Measurements from ENCODE around the gene PDGFRA. TPM values are rescaled to one million over a fixed set of nuclear protein-coding genes. Genes with fewer than 3 reads are reported as not detected.
"Not testable (repeated sequence)": the region's sequence is repeated elsewhere in the genome, so short reads cannot be mapped to it uniquely, and the experiment has no call there.

PDGFRA gene
- total RNA-seq, 2 donors from 2014 or later = 25.3 to 42.8 TPM

DNA sequence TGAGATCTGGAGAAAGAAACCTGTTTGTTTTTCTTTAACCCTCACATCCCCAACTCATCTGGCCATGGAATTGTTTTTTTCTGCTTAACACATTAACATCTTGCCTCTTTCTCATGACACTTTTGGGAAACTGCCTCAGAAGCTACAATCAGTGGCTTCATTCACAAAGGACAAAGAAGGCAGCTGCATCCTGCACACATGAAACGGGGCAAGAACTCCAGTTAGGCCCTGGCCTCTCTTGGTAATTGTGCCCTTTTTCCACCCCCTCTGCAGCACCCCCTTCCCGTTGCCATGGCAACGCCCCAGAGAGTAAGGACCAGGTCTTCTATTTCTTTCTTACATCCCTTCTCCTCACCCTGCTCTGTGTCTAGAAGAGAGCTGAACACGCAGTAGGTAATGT lies 103.4 kb downstream of the PDGFRA start:
- H3K9me3 ChIP-seq = no peaks in the 10 kb centered on the region
- H3K27me3 ChIP-seq = no peaks in the 10 kb centered on the region
- H3K4me1 ChIP-seq = no peaks in the 10 kb centered on the region
- DNase-seq (ENCODE audit: low spot score) = no peak
- H3K27ac ChIP-seq = no peak overlapping the region
- no peaks in the 10 kb centered on the region for H3K36me3 ChIP-seq
- H3K4me3 ChIP-seq = no peak overlapping the region
- TF ChIP-seq, protein P1, sequence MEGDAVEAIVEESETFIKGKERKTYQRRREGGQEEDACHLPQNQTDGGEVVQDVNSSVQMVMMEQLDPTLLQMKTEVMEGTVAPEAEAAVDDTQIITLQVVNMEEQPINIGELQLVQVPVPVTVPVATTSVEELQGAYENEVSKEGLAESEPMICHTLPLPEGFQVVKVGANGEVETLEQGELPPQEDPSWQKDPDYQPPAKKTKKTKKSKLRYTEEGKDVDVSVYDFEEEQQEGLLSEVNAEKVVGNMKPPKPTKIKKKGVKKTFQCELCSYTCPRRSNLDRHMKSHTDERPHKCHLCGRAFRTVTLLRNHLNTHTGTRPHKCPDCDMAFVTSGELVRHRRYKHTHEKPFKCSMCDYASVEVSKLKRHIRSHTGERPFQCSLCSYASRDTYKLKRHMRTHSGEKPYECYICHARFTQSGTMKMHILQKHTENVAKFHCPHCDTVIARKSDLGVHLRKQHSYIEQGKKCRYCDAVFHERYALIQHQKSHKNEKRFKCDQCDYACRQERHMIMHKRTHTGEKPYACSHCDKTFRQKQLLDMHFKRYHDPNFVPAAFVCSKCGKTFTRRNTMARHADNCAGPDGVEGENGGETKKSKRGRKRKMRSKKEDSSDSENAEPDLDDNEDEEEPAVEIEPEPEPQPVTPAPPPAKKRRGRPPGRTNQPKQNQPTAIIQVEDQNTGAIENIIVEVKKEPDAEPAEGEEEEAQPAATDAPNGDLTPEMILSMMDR (IDR thresholded peaks at IDR 0.05) = no peak

DNA sequence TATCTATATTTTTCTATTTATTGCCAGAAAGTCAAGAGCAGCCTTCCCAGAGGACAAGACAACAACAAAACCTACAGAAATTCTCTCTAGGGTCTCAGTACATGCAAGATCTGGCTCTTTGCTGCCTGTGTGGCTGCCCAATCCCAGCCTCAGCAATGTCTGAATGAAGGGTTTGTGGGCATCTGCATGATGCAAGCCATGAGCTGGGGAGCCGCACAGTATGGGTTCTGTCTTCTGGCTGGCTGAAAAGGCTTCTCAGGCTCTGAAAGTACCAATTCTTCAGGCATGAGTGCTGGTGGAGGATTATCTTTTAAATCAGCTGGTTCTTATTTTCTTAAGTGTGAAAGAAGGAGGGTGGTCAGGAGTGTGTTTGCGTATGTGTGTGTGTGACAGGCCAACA lies 104.6 kb downstream of the PDGFRA start:
- H3K36me3 ChIP-seq = no peaks in the 10 kb centered on the region
- no peaks in the 10 kb centered on the region for H3K27me3 ChIP-seq
- H3K4me3 ChIP-seq = no peak overlapping the region
- TF ChIP-seq, protein P1 (IDR thresholded peaks at IDR 0.05) = no peak
- no peak for DNase-seq (ENCODE audit: low spot score)
- H3K9me3 ChIP-seq = no peaks in the 10 kb centered on the region
- no peak overlapping the region for H3K27ac ChIP-seq
- H3K4me1 ChIP-seq = no peaks in the 10 kb centered on the region

DNA sequence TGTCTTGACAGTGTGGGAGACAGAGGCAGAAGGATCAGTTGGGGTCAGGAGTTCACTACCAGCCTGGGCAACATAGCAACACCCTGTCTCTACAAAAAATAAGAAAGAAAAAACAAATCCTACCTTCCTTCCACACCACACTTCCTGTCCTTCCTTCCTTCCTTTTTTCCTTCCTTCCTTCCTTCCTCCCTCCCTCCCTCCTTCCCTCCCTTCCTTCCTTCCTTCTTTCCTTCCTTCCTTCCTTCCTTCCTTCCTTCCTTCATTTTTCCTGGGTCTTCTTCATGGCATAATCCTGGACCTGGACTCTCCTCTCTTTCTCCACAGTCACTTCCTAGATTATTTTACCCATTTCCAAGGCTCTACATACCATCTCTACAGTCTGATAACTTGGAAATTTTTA lies 105.7 kb downstream of the PDGFRA start:
- not testable (repeated sequence) for H3K4me3 ChIP-seq; H3K9me3 ChIP-seq; H3K27ac ChIP-seq; H3K36me3 ChIP-seq; H3K4me1 ChIP-seq; H3K27me3 ChIP-seq; DNase-seq (ENCODE audit: low spot score)

DNA sequence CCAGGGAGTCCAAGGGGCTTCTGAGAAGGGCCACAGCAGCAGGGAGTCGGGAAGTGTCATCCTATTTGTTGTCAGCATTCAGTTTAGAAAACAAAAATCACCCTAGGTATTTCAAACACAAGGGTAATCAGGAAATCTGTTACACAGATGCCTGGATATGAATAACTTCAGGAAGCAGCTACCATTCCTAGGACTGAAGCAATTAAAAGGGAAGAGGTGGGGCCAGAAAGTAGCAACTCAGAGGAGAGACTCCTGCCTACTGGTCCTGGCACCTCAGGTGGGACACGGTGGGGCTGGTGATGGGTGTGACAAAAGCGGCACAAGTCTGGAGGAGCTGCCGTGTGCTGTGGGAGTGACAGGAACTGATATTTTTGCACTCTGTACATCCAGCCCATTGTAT lies 107.9 kb downstream of the PDGFRA start:
- Histone ChIP-seq H3K9me3 (no peaks in the 10 kb centered on the region), H3K36me3 (no peaks in the 10 kb centered on the region), H3K4me1 (no peaks in the 10 kb centered on the region), H3K4me3 (no peak overlapping the region), H3K27me3 (no peaks in the 10 kb centered on the region), H3K27ac (no peak overlapping the region)
- no peak for DNase-seq (ENCODE audit: low spot score)
- TF ChIP-seq, protein P1 (IDR thresholded peaks at IDR 0.05) = no peak

DNA sequence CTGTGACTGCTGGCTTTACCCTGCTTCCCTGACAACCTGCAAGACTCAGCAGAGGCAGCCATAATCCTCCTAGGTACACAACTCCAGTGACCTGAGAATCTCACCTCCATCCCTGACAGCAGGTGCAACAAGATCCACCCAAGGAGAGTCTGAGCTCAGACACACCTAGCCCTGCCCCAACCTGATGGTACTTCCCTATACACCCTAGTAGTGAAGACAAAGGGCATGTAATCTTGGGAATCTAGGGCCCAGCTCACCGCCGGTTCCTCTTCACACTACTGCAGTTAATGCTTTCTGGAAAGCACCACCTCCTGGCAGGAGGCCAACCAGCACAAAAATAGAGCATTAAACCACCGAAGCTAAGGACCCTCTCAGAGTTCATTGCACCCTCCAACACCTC lies 113.0 kb downstream of the PDGFRA start:
- H3K4me3 ChIP-seq; H3K36me3 ChIP-seq; H3K27me3 ChIP-seq; H3K9me3 ChIP-seq; H3K4me1 ChIP-seq; DNase-seq (ENCODE audit: low spot score); H3K27ac ChIP-seq: not testable (repeated sequence)

Other genes starting within 250 kb of the PDGFRA start
- 10 to 100 TPM; 10.6 to 18.7 TPM for gene CHIC2, start 164.7 kb upstream of the PDGFRA start, total RNA-seq
- not detected for gene GSX2, start 129.1 kb upstream of the PDGFRA start, total RNA-seq

All from right atrium auricular region (tissue), 2 donors.